ENCODE results near the gene GARIN5B.
"Not testable (repeated sequence)": the region's sequence is repeated elsewhere in the genome, so short reads cannot be mapped to it uniquely, and the experiment has no call there.

Gene GARIN5B

GRCh38 chr19:55405638-55406037 is 42.6 kb upstream of the GARIN5B start:
- WGBS (ENCODE audit: extremely low coverage, insufficient coverage, insufficient read length): no CpG with 5 or more reads among the region's 5 CpGs

GRCh38 chr19:55402509-55402908 is 39.4 kb upstream of the GARIN5B start:
- Histone ChIP-seq H3K23ac (ENCODE audit: low read length) (no peak overlapping the region), H4K91ac (ENCODE audit: low read depth, low read length) (no peak overlapping the region), H3K4me2 (ENCODE audit: low read length) (no peak overlapping the region), H3K4me3 (ENCODE audit: low read depth, low read length) (no peak overlapping the region), H3K18ac (ENCODE audit: low read length) (no peak overlapping the region), H2BK120ac (ENCODE audit: insufficient read depth, low read length, poor library complexity) (no peak overlapping the region), H3K27ac (ENCODE audit: low read depth, low read length) (no peak overlapping the region), H2AFZ (ENCODE audit: insufficient read depth, low read length, poor library complexity) (no peak overlapping the region), H3K9me3 (ENCODE audit: insufficient read depth, low read depth, low read length) (peaks cover 2% of the 10 kb centered on the region), H3K14ac (ENCODE audit: low read length) (no peak overlapping the region), H4K8ac (ENCODE audit: low read depth, low read length) (no peak overlapping the region), H3K79me2 (ENCODE audit: control insufficient read depth, insufficient read depth, low read length, poor library complexity) (peaks cover 15% of the 10 kb centered on the region), H3K27me3 (ENCODE audit: insufficient read depth, low read length) (no peaks in the 10 kb centered on the region), H3K4ac (ENCODE audit: low read depth, low read length) (no peak overlapping the region), H3K4me1 (ENCODE audit: control insufficient read depth in 1 of 2, insufficient read depth in 2 of 2, low read length in 2 of 2) (peaks cover 12 to 16% of the 10 kb centered on the region in 2 experiments), H3K79me1 (ENCODE audit: low read length) (peaks cover 4% of the 10 kb centered on the region), H3K36me3 (ENCODE audit: control insufficient read depth in 1 of 2, insufficient read depth in 2 of 2, low read length in 2 of 2) (peaks cover 51 to 56% of the 10 kb centered on the region in 2 experiments), H3K9ac (ENCODE audit: low read length) (no peak overlapping the region), H2AK5ac (ENCODE audit: low read length) (no peak overlapping the region), H2BK5ac (ENCODE audit: low read depth, low read length, poor library complexity) (no peak overlapping the region), H2BK12ac (ENCODE audit: low read length) (no peak overlapping the region), H4K12ac (ENCODE audit: low read depth, low read length) (no peak overlapping the region)
- DNase-seq: peak; percentile 34 to 37
- no CpG with 5 or more reads among the region's 2 CpGs for WGBS (ENCODE audit: extremely low coverage, insufficient coverage, insufficient read length)

More at GRCh38 chr19:55405638-55406037, 42.6 kb upstream of the GARIN5B start:
- Histone ChIP-seq H3K4me2 (ENCODE audit: low read length) (peak overlapping the region; percentile 73), H3K4me3 (ENCODE audit: low read depth, low read length) (no peak overlapping the region), H3K27ac (ENCODE audit: low read depth, low read length) (no peak overlapping the region), H3K9ac (ENCODE audit: low read length) (no peak overlapping the region), H3K36me3 (ENCODE audit: control insufficient read depth in 1 of 2, insufficient read depth in 2 of 2, low read length in 2 of 2) (peaks cover 48 to 52% of the 10 kb centered on the region in 2 experiments), H4K12ac (ENCODE audit: low read depth, low read length) (no peak overlapping the region), H3K14ac (ENCODE audit: low read length) (no peak overlapping the region), H2AFZ (ENCODE audit: insufficient read depth, low read length, poor library complexity) (no peak overlapping the region), H4K91ac (ENCODE audit: low read depth, low read length) (no peak overlapping the region), H3K9me3 (ENCODE audit: insufficient read depth, low read depth, low read length) (peaks cover 6% of the 10 kb centered on the region), H3K79me2 (ENCODE audit: control insufficient read depth, insufficient read depth, low read length, poor library complexity) (peaks cover 18% of the 10 kb centered on the region), H3K79me1 (ENCODE audit: low read length) (peaks cover 12% of the 10 kb centered on the region), H3K23ac (ENCODE audit: low read length) (no peak overlapping the region), H2AK5ac (ENCODE audit: low read length) (no peak overlapping the region), H4K8ac (ENCODE audit: low read depth, low read length) (no peak overlapping the region), H3K18ac (ENCODE audit: low read length) (no peak overlapping the region), H2BK120ac (ENCODE audit: insufficient read depth, low read length, poor library complexity) (no peak overlapping the region), H2BK5ac (ENCODE audit: low read depth, low read length, poor library complexity) (no peak overlapping the region), H3K27me3 (ENCODE audit: insufficient read depth, low read length) (no peaks in the 10 kb centered on the region), H3K4ac (ENCODE audit: low read depth, low read length) (peak overlapping the region; percentile 22), H3K4me1 (ENCODE audit: control insufficient read depth in 1 of 2, insufficient read depth in 2 of 2, low read length in 2 of 2) (peaks cover 12 to 19% of the 10 kb centered on the region in 2 experiments), H2BK12ac (ENCODE audit: low read length) (no peak overlapping the region)
- no peak for DNase-seq

GRCh38 chr19:55401390-55401789 is 38.3 kb upstream of the GARIN5B start:
- peaks cover 7 to 10% of the 10 kb centered on the region in 2 experiments for H3K4me1 ChIP-seq (ENCODE audit: control insufficient read depth in 1 of 2, insufficient read depth in 2 of 2, low read length in 2 of 2)
- not testable (repeated sequence) for H3K4ac ChIP-seq (ENCODE audit: low read depth, low read length); H2BK120ac ChIP-seq (ENCODE audit: insufficient read depth, low read length, poor library complexity); DNase-seq; H2AFZ ChIP-seq (ENCODE audit: insufficient read depth, low read length, poor library complexity); H3K9ac ChIP-seq (ENCODE audit: low read length); H3K4me3 ChIP-seq (ENCODE audit: low read depth, low read length); H4K8ac ChIP-seq (ENCODE audit: low read depth, low read length); H2BK5ac ChIP-seq (ENCODE audit: low read depth, low read length, poor library complexity); H3K23ac ChIP-seq (ENCODE audit: low read length); H4K12ac ChIP-seq (ENCODE audit: low read depth, low read length); H3K14ac ChIP-seq (ENCODE audit: low read length); H3K4me2 ChIP-seq (ENCODE audit: low read length); H3K27me3 ChIP-seq (ENCODE audit: insufficient read depth, low read length); H3K18ac ChIP-seq (ENCODE audit: low read length); H3K79me2 ChIP-seq (ENCODE audit: control insufficient read depth, insufficient read depth, low read length, poor library complexity); H2BK12ac ChIP-seq (ENCODE audit: low read length); H3K27ac ChIP-seq (ENCODE audit: low read depth, low read length); H3K79me1 ChIP-seq (ENCODE audit: low read length); H3K9me3 ChIP-seq (ENCODE audit: insufficient read depth, low read depth, low read length); H2AK5ac ChIP-seq (ENCODE audit: low read length); H4K91ac ChIP-seq (ENCODE audit: low read depth, low read length)
- WGBS (ENCODE audit: extremely low coverage, insufficient coverage, insufficient read length): no CpG with 5 or more reads among the region's 28 CpGs
- H3K36me3 ChIP-seq (ENCODE audit: control insufficient read depth in 1 of 2, insufficient read depth in 2 of 2, low read length in 2 of 2): peaks cover 49 to 51% of the 10 kb centered on the region in 2 experiments

- WGBS (ENCODE audit: extremely low coverage, insufficient coverage, insufficient read length): no CpG with 5 or more reads among the region's 14 CpGs
Measured at GRCh38 chr19:55400281-55401087, 37.4 kb upstream of the GARIN5B start.

More at GRCh38 chr19:55400281-55401087, 37.4 kb upstream of the GARIN5B start:
- Histone ChIP-seq H3K9ac (ENCODE audit: low read length) (no peak overlapping the region), H3K9me3 (ENCODE audit: insufficient read depth, low read depth, low read length) (peaks cover 2% of the 10 kb centered on the region), H3K27me3 (ENCODE audit: insufficient read depth, low read length) (no peaks in the 10 kb centered on the region), H3K79me2 (ENCODE audit: control insufficient read depth, insufficient read depth, low read length, poor library complexity) (peaks cover 2% of the 10 kb centered on the region), H2AK5ac (ENCODE audit: low read length) (no peak overlapping the region), H3K4ac (ENCODE audit: low read depth, low read length) (no peak overlapping the region), H2BK5ac (ENCODE audit: low read depth, low read length, poor library complexity) (no peak overlapping the region), H3K36me3 (ENCODE audit: control insufficient read depth in 1 of 2, insufficient read depth in 2 of 2, low read length in 2 of 2) (peaks cover 40 to 42% of the 10 kb centered on the region in 2 experiments), H3K4me1 (ENCODE audit: control insufficient read depth in 1 of 2, insufficient read depth in 2 of 2, low read length in 2 of 2) (peaks cover 0 to 1% of the 10 kb centered on the region in 2 experiments), H2BK12ac (ENCODE audit: low read length) (no peak overlapping the region), H2BK120ac (ENCODE audit: insufficient read depth, low read length, poor library complexity) (no peak overlapping the region), H4K8ac (ENCODE audit: low read depth, low read length) (no peak overlapping the region), H3K4me2 (ENCODE audit: low read length) (no peak overlapping the region), H3K23ac (ENCODE audit: low read length) (no peak overlapping the region), H3K79me1 (ENCODE audit: low read length) (no peaks in the 10 kb centered on the region), H4K12ac (ENCODE audit: low read depth, low read length) (no peak overlapping the region), H4K91ac (ENCODE audit: low read depth, low read length) (no peak overlapping the region), H3K18ac (ENCODE audit: low read length) (no peak overlapping the region), H3K27ac (ENCODE audit: low read depth, low read length) (no peak overlapping the region), H2AFZ (ENCODE audit: insufficient read depth, low read length, poor library complexity) (no peak overlapping the region), H3K4me3 (ENCODE audit: low read depth, low read length) (no peak overlapping the region), H3K14ac (ENCODE audit: low read length) (no peak overlapping the region)
- DNase-seq: peak; percentile 26 to 46
